Loucy (cell line): ENCODE measurements around the gene ESAM.
A peak's percentile ranks its signal among the peaks of the same experiment; 100 is the strongest.

Experiments used
- H2AFZ ChIP-seq: fragments of 200-600 bp; sonication (generic); 2 replicates; pipeline ENCODE4 v1.6.0; 2016; ENCODE audit warnings: antibody characterized with exemption, mild to moderate bottlenecking, low read length, moderate library complexity
- H3F3A ChIP-seq: fragments of 200-600 bp; 2 replicates; pipeline ENCODE4 v1.6.0; 2016; ENCODE audit warnings: antibody characterized with exemption, low read depth, mild to moderate bottlenecking
- H3K27me3 ChIP-seq: fragments of 200-600 bp; sonication (generic); 2 replicates; pipeline ENCODE4 v1.6.1; 2014; ENCODE audit warnings: low read length, mild to moderate bottlenecking; ENCODE audit not compliant: insufficient read depth, poor library complexity, severe bottlenecking
- H3K36me3 ChIP-seq: fragments of 200-600 bp; sonication (generic); 2 replicates; pipeline ENCODE4 v1.6.1; 2016; ENCODE audit warnings: low read length; ENCODE audit not compliant: insufficient read depth
- H3K4me1 ChIP-seq: fragments of 200-600 bp; sonication (generic); 2 replicates; pipeline ENCODE4 v1.5.1; 2014; ENCODE audit warnings: low read length, mild to moderate bottlenecking; ENCODE audit not compliant: insufficient read depth, poor library complexity, severe bottlenecking
- H3K4me2 ChIP-seq: fragments of 200-600 bp; sonication (generic); 2 replicates; pipeline ENCODE4 v1.6.0; 2014; ENCODE audit warnings: antibody characterized with exemption, low read length, low read depth, mild to moderate bottlenecking; ENCODE audit not compliant: poor library complexity, severe bottlenecking
- H3K4me3 ChIP-seq: fragments of 200-600 bp; sonication (generic); 2 replicates; pipeline ENCODE4 v1.5.1; 2014; ENCODE audit warnings: low read length, mild to moderate bottlenecking, mixed read lengths; ENCODE audit not compliant: poor library complexity, severe bottlenecking
- H3K79me2 ChIP-seq: fragments of 200-600 bp; sonication (generic); 2 replicates; pipeline ENCODE4 v1.6.1; 2014; ENCODE audit warnings: low read length; ENCODE audit not compliant: insufficient read depth
- H3K9ac ChIP-seq: fragments of 200-600 bp; sonication (generic); 2 replicates; pipeline ENCODE4 v1.6.0; 2014; ENCODE audit warnings: mild to moderate bottlenecking, low read depth, low read length, moderate library complexity; ENCODE audit not compliant: poor library complexity, severe bottlenecking
- H3K9me2 ChIP-seq: fragments of 200-600 bp; sonication (generic); replicated peaks from 2 replicates; pipeline ENCODE4 v1.6.1; 2016; ENCODE audit warnings: low read depth, low read length, mixed read lengths
- H3K9me3 ChIP-seq: fragments of 200-600 bp; sonication (generic); 2 replicates; pipeline ENCODE4 v1.6.1; 2014; ENCODE audit warnings: mild to moderate bottlenecking, antibody characterized with exemption, low read length, low read depth; ENCODE audit not compliant: insufficient read depth
- H4K20me1 ChIP-seq: fragments of 200-600 bp; sonication (generic); 2 replicates; pipeline ENCODE4 v1.6.0; 2014; ENCODE audit warnings: antibody characterized with exemption, low read length, mild to moderate bottlenecking; ENCODE audit not compliant: insufficient read depth, poor library complexity, severe bottlenecking
- EZH2phosphoT487 ChIP-seq: fragments of 200-600 bp; IDR thresholded peaks from 2 replicates; pipeline ENCODE4 v1.6.1; 2018; ENCODE audit warnings: antibody characterized with exemption, mild to moderate bottlenecking, moderate library complexity, borderline replicate concordance
- TF ChIP-seq, protein P1 (sequence below): fragments of 200-600 bp; sonication (generic); conservative IDR thresholded peaks from 2 replicates; pipeline ENCODE4 v1.5.1; 2014; ENCODE audit warnings: mild to moderate bottlenecking, antibody characterized with exemption, low read length

The ESAM gene

GRCh38 chr11:124768914-124769313, 6.8 kb upstream of the ESAM start:
- H3K9ac ChIP-seq: no peak overlapping the region
- no peak overlapping the region for H3K4me3 ChIP-seq
- H3K9me3 ChIP-seq: no peaks in the 10 kb centered on the region
- no peak for TF ChIP-seq EZH2phosphoT487
- TF ChIP-seq, protein P1, sequence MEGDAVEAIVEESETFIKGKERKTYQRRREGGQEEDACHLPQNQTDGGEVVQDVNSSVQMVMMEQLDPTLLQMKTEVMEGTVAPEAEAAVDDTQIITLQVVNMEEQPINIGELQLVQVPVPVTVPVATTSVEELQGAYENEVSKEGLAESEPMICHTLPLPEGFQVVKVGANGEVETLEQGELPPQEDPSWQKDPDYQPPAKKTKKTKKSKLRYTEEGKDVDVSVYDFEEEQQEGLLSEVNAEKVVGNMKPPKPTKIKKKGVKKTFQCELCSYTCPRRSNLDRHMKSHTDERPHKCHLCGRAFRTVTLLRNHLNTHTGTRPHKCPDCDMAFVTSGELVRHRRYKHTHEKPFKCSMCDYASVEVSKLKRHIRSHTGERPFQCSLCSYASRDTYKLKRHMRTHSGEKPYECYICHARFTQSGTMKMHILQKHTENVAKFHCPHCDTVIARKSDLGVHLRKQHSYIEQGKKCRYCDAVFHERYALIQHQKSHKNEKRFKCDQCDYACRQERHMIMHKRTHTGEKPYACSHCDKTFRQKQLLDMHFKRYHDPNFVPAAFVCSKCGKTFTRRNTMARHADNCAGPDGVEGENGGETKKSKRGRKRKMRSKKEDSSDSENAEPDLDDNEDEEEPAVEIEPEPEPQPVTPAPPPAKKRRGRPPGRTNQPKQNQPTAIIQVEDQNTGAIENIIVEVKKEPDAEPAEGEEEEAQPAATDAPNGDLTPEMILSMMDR: no peak
- no peak overlapping the region for H2AFZ ChIP-seq
- no peak overlapping the region for H3K4me2 ChIP-seq
- no peaks in the 10 kb centered on the region for H3K27me3 ChIP-seq
- peaks cover 30% of the 10 kb centered on the region; the same call in 1 of the 2 replicates for H3K36me3 ChIP-seq
- no peaks in the 10 kb centered on the region for H3K79me2 ChIP-seq
- H4K20me1 ChIP-seq: no peaks in the 10 kb centered on the region
- no peaks in the 10 kb centered on the region for H3K4me1 ChIP-seq
- no peaks in the 10 kb centered on the region for H3F3A ChIP-seq
- no peaks in the 10 kb centered on the region for H3K9me2 ChIP-seq

DNA sequence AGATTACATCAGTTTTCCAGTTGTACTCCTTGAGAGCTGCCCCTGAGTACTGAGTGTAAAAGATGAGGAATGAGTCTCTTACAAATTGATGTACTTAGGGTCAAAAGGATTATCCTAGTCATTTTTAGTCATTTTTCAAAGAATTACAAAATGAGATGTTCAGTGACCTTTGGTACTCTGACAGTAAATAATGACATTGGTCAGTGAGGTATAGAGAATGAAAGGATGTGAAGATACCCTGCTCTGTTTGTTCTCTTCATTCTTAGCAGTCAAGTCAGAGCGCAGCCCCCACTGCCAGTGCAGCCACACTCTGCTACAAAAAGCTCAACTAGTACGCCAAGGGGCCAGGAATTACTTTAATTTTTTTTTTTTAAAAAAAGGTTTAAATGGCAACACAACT, 4.1 kb upstream of the ESAM start:
- Histone ChIP-seq H3F3A (no peaks in the 10 kb centered on the region), H4K20me1 (no peaks in the 10 kb centered on the region), H3K79me2 (no peaks in the 10 kb centered on the region), H3K27me3 (no peaks in the 10 kb centered on the region), H3K9ac (no peak overlapping the region), H3K4me3 (no peak overlapping the region), H3K4me2 (no peak overlapping the region), H2AFZ (no peak overlapping the region), H3K9me2 (no peaks in the 10 kb centered on the region), H3K4me1 (no peaks in the 10 kb centered on the region), H3K9me3 (no peaks in the 10 kb centered on the region), H3K36me3 (peaks cover 18% of the 10 kb centered on the region; the same call in 1 of the 2 replicates)
- TF ChIP-seq EZH2phosphoT487: no peak
- TF ChIP-seq, protein P1: no peak

GRCh38 chr11:124763156-124763947, 1.3 kb upstream of the ESAM start:
- TF ChIP-seq, protein P1: peak; percentile 40
- TF ChIP-seq EZH2phosphoT487: no peak
- no peaks in the 10 kb centered on the region for H3K4me1 ChIP-seq
- H3K4me2 ChIP-seq: no peak overlapping the region
- no peak overlapping the region for H2AFZ ChIP-seq
- H3K9ac ChIP-seq: no peak overlapping the region
- no peak overlapping the region for H3K4me3 ChIP-seq
- no peaks in the 10 kb centered on the region for H3K9me2 ChIP-seq
- H3K9me3 ChIP-seq: no peaks in the 10 kb centered on the region
- no peaks in the 10 kb centered on the region for H4K20me1 ChIP-seq
- no peaks in the 10 kb centered on the region for H3K27me3 ChIP-seq
- no peaks in the 10 kb centered on the region for H3K79me2 ChIP-seq
- peaks cover 14% of the 10 kb centered on the region; the same call in 1 of the 2 replicates for H3K36me3 ChIP-seq
- H3F3A ChIP-seq: no peaks in the 10 kb centered on the region
